IPS DF 4.7 (cell line): Measurements from ENCODE around the gene ERN1.

ENCODE experiments used
- DNase-seq: peaks from one replicate; pipeline ENCODE4 v3.0.0-alpha.2; 2013; ENCODE audit warnings: low spot score; ENCODE audit errors: extremely low read depth

The ERN1 gene

GRCh38 chr17:64111831-64112230, 18.1 kb downstream of the ERN1 start:
- no peak for DNase-seq

GRCh38 chr17:64110379-64111152, 19.4 kb downstream of the ERN1 start:
- no peak for DNase-seq

- DNase-seq = no peak
Observed at GRCh38 chr17:64109400-64109799, 20.5 kb downstream of the ERN1 start.

GRCh38 chr17:64107500-64108236, 22.3 kb downstream of the ERN1 start:
- no peak for DNase-seq

GRCh38 chr17:64106918-64107317, 23.0 kb downstream of the ERN1 start:
- no peak for DNase-seq

GRCh38 chr17:64103391-64104364, 26.3 kb downstream of the ERN1 start:
- no peak for DNase-seq

- DNase-seq = no peak
Observed at GRCh38 chr17:64102627-64103390, 27.1 kb downstream of the ERN1 start.

GRCh38 chr17:64099543-64099942, 30.4 kb downstream of the ERN1 start:
- DNase-seq = no peak

GRCh38 chr17:64097196-64097936, 32.6 kb downstream of the ERN1 start:
- no peak for DNase-seq

GRCh38 chr17:64096037-64096436, 33.9 kb downstream of the ERN1 start:
- DNase-seq = no peak

GRCh38 chr17:64095144-64095882, 34.6 kb downstream of the ERN1 start:
- peak; percentile 22 for DNase-seq

GRCh38 chr17:64094412-64094811, 35.5 kb downstream of the ERN1 start:
- DNase-seq = no peak

- DNase-seq = no peak
Observed at GRCh38 chr17:64092952-64093451, 36.9 kb downstream of the ERN1 start.

GRCh38 chr17:64092113-64092512, 37.8 kb downstream of the ERN1 start:
- DNase-seq = no peak

- no peak for DNase-seq
Observed at GRCh38 chr17:64091571-64091970, 38.4 kb downstream of the ERN1 start.

GRCh38 chr17:64091116-64091515, 38.8 kb downstream of the ERN1 start:
- no peak for DNase-seq

GRCh38 chr17:64090144-64090543, 39.8 kb downstream of the ERN1 start:
- no peak for DNase-seq

GRCh38 chr17:64087252-64088005, 42.5 kb downstream of the ERN1 start:
- DNase-seq = no peak

- DNase-seq = no peak
Observed at GRCh38 chr17:64085650-64086005, 44.3 kb downstream of the ERN1 start.
